ENCODE data around the gene COPE.
A peak's percentile ranks its signal among the peaks of the same experiment; 100 is the strongest.

COPE gene

DNA sequence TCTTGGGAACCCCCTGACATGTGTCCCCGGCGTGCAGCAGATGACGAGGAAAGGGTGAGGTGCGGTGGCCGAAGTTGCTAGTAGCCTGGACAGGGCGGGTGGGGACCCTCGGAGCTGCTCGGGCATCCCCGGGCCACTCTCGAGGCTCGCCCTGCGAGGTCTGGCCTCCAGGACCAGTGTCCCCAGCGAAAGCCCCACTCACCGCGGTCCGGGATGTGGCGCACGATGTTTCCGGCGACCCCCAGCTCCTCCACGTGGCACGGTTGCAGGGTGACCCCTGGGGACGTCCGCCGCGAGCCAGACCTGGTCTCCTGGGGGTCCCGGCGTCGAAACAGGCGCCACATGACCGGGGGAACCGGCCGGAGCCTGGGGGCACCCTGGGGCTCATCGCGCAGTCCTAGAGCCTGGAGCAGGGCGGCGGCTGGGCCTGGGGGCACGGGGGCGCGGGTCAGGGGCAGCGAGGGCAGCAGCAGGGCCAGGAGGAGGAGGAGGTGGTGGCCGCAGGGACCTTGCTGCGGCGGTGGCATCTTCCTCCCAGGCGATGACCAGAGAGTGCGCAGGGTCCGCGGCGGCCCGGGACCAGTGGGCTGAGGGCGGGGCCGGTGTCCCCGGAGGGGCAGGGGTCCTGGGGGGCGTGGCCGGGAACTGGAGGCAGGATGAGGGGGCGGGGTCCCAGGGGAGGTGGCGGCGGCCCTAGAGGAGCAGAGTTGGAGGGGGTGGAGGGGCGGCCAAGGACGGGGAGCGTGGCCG, 49.2 kb downstream of the COPE start:
- DNase-seq (ENCODE audit: extremely low spot score, insufficient read length, low read depth) = no peak
- no peak for FAIRE-seq

DNA sequence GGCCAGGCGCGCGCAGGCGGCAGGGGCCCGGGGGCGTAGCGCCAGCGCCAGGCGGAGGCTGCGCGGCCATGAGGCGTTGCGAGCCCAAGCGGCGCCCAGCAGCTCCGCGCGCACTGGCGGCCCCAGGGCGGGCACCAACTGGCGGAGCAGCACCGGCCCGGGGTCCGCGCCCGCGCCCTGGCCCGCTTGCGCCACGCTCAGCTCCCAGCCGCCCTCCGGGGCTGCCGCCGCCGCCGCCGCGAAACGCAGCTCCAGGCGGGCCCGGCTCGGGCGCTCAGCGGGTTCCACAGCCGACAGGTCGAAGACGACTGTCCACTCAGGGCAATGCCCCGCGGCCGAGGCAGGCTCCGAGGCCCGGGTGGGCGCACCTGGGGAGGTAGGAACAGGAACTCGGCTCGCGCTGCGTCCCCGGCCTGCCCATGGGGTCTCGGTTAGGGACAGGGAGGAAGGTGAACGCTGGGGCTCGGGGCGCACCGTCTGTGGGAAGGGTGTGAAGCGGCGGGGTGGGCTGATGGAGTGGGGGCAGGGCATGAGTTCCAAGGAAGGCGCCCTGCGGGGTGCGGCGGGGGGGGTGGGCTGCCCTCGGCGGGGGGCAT, 50.1 kb downstream of the COPE start:
- no peak for FAIRE-seq

DNA sequence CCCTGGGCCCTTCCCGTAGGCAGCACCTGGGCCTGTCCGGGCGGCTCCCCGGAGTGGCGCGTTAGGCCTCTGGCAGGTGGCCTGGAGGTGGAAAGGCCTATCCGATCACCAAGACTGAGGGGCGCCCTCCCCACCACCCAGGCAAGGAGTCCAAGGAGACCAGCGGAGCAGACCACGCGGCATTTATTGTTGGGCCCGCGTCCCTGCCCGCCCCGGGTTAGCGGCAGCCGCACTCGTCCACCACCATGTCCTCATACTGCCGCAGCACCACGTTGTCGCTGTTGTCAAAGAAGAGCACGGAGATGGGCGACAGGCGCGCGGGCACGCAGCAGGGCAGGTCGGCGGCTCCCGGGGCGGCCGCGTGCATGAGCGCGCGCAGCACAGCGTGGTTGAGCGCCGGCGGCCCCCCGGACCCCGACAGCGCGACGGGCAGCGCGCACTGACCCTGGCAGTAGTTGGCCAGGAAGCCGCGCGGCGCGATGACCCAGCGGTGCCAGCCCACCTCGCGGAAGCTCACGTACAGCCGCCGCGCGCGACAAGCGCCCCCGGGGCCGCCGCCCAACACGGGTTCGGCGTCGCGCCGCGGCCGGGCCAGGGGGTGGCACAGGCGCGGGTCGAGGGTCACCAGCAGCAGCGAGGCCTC, 50.7 kb downstream of the COPE start:
- DNase-seq (ENCODE audit: extremely low spot score, insufficient read length, low read depth) (no peak), FAIRE-seq (no peak)

More for the DNA sequence above, 50.1 kb downstream of the COPE start:
- DNase-seq (ENCODE audit: extremely low spot score, insufficient read length, low read depth) = no peak

DNA sequence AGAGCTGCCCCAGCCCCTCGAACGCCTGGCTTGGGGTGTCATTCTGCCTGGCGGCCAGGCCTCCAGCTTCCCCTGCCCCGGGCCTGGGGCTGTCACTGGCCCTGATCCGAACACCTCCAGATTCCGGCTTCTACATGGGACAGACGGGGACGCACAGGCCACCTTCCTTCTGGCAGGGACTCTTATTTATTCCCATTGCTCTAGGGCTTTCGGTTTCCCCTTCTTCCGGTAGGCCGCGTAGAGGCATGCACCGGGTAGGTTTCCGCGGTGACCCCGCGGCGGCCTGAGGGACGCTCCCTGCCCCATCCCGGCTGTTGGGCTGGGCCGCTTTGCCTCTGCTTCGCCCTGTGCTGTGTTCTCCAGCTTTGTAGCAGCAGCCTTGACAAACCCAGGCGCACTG, 51.4 kb downstream of the COPE start:
- FAIRE-seq (no peak), DNase-seq (ENCODE audit: extremely low spot score, insufficient read length, low read depth) (no peak)

DNA sequence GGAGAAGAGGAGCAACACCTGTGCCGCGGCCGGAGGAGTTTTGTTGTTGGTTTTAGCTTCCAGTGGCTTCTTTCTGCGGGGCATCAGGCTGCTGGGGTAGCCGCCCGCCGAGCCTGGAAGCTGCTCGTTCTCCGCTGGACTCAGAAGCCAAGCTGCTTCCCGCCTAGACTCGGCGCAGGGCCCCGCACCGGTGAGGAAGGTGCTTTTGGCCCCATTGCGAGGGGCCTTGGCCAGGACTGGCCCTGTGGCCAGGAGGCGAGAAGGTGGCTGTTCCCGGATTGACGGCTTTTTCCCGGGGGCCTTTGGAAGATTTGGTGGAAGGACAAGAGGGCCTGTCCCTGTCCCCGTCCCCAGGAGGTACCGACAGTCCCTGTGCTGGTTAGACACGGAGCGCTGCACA, 52.0 kb downstream of the COPE start:
- DNase-seq (ENCODE audit: extremely low spot score, insufficient read length, low read depth) (no peak), FAIRE-seq (no peak)

DNA sequence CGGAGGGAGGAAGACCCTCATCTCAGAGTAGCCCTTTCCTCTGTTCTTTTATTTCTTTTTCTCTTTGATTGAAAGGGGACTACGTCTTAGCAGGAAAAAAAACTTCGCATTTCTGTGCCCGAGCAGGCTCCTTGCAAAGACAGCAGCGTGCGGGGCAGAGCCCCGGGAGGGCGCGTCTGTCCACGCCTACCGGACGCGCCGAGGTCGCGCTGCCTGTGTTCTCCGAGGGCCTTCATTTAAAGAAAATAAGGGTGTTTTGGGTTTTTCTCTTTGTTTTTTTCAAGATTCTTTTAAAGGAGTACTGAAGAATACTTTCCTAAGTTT, 52.4 kb downstream of the COPE start:
- no peak for FAIRE-seq

DNA sequence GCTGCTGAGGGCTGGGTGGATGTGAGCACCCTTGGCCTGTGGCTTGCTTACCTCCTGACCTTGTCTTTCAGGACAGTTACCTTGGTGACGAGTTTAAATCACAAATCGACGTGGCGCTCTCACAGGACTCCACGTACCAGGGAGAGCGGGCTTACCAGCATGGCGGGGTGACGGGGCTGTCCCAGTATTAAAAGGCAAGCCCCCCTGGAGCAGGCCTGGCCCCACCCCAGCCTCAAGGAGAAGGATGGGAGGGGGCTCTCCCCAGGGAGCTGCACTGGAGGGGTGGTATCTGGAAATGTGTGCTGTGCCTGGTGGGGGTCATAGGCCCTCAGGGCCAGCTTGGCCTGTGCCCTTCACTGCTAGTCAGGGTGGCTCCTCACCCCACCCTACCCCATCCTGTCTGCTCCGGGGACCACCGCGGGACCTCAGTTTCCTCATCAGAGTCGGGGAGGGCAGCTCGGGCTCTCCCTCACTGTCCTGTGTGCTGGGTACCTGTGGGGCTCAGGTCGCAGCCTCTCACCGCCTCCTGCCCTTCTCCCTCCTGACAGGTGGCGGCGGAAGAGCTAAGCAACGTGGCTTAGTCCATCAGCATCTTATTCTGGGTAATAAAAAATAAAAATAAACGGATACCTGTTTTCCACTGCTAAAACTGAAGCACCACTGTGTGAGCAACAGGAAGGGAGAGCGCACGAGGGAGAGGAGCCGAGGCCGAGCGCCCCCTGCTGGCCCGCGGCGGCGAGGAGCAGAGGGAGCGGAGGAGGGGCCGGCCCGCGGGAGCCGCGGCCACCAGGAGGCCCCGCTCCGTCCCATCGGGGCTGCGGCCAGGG, 53.0 kb downstream of the COPE start:
- DNase-seq (ENCODE audit: extremely low spot score, insufficient read length, low read depth) = peak; percentile 82
- peak; percentile 59 for FAIRE-seq

More for the DNA sequence above, 52.4 kb downstream of the COPE start:
- DNase-seq (ENCODE audit: extremely low spot score, insufficient read length, low read depth) = no peak

DNA sequence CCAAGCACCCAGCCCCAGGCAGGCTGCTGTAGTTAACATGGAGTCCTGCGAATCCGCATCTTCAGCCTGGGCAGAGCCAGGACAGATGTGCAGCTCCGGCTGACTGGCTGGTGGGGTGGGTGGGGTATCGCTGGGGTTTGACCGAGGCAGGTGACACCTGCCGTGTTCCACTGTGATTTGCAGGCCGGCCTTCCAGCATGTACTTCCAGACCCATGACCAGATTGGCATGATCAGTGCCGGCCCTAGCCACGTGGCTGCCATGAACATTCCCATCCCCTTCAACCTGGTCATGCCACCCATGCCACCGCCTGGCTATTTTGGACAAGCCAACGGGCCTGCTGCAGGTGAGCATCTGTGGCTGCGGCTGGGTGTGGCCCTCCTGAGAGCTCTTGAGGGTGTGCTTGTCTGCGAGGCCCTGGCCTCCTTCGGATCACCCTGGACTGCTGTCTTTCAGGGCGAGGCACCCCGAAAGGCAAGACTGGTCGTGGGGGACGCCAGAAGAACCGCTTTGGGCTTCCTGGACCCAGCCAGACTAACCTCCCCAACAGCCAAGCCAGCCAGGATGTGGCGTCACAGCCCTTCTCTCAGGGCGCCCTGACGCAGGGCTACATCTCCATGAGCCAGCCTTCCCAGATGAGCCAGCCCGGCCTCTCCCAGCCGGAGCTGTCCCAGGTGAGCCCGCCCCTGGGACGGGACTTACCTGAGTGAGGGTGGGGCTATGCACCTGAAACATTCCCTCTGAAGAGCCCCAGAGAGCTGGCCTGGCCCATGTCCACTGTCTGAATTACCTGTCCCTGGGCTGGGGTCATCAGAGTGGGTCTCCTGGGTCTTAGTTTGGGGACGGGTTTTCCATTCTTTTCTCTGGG, 53.8 kb downstream of the COPE start:
- DNase-seq (ENCODE audit: extremely low spot score, insufficient read length, low read depth) (no peak), FAIRE-seq (no peak)

DNA sequence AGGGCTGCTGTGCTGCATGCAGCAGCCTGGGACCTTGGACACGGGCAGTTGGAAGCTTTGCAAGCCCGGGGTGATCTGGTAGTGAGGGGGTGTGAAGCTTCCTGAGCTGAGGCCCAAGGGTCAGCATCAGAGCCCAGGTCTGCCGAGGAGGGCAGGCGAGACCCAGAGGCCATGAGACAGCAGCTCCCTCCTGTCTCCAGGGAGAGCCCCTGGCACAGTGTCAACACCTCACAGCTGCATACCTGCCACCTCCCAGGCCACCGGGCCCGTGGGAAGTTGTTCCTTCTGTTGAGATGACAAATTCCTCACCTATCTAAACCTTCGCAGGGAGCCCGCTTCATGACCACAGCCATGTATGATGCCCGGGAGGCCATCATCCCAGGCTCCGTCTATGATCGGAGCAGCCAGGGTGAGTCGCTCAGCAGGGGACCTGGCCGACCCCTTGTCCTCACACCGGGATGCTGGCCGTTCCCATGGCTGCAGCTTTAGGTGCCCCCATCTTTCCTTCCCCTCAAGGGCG, 55.3 kb downstream of the COPE start:
- no peak for FAIRE-seq
- DNase-seq (ENCODE audit: extremely low spot score, insufficient read length, low read depth) = no peak

DNA sequence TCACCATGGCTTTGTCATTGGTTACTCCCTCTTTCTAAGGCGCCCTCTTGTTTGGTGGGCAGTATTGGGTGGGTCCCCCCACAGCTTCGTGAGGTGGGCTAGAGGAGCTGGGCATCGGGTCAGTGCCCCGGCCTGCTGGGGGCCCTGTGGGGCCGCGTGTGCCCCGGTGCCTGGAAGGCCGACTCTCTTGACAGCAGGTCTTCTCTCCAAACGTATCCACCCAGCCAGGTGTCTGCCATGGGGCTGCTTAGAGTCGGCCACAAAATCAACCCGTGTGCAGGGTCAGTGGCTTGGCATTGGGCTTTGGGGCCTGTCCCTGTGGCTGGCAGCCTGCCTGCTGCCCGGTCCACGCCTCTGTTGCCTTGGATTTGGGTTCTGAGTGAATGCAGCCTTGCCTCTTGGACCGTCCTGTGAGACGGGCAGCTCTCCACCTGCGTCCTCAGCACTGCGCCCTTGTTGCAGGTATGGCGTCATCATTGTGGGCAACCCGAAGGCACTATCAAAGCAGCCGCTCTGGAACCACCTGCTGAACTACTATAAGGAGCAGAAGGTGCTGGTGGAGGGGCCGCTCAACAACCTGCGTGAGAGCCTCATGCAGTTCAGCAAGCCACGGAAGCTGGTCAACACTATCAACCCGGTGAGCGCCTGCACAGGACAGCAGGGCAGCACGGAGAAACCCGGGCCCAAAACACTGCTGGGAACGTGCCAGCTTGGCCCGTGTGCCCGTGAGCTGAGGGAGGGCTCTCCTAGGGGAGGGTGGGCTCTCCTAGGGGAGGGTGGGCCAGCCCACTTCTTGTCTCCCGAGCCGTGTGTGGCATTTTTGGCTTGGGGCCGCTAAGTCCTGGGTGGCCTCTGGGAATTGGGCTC, 56.0 kb downstream of the COPE start:
- no peak for DNase-seq (ENCODE audit: extremely low spot score, insufficient read length, low read depth)
- no peak for FAIRE-seq

DNA sequence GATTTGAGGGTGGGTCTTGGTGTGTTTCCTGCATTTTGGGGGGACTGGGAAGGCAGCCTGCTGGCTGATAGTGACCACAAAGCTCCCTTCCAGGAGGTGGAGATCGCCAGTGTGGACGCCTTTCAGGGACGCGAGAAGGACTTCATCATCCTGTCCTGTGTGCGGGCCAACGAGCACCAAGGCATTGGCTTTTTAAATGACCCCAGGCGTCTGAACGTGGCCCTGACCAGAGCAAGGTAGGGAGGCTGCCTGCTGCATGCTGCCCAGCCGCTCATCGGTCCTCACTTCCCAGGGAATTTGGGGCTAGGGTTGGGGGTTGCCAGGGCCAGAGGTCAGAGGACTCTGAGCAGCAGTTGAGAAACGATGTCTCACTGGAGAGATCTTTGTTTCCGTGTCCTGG, 57.3 kb downstream of the COPE start:
- no peak for DNase-seq (ENCODE audit: extremely low spot score, insufficient read length, low read depth)
- no peak for FAIRE-seq

DNA sequence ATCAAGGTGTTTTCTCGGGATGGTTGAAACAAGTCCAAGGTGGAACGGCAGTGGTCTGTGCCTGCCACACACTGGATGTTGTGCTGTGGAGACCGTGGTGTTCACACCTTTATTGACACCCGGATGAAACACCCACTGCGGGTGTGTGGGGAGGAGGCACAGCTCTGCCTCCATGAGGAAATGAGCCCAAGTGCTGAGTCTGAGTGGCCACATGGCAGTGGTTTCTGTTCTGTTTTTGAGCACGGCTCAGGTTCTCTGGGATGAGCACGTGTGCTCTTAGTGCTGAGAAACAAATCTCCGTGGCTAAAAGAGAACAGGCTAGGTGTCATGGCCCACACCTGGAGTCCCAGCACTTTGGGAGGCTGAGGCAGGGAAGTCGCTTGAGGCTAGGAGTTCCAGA, 58.0 kb downstream of the COPE start:
- DNase-seq (ENCODE audit: extremely low spot score, insufficient read length, low read depth) (no peak), FAIRE-seq (peak; percentile 86)

DNA sequence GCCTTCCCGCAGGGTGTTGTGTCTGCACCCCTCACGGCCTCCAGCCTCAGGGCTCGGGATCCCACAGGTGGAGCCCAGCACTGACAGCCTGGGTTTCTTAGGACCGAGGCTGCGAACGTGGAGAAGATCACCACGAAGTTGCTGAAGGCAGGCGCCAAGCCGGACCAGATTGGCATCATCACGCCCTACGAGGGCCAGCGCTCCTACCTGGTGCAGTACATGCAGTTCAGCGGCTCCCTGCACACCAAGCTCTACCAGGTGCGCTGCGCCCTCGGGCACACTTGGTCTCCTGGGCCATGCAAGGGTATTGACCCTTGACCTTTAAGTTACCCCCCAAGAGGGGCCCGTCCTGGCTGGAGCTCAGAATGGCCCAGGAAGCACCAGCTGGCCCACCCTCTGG, 58.5 kb downstream of the COPE start:
- FAIRE-seq (no peak), DNase-seq (ENCODE audit: extremely low spot score, insufficient read length, low read depth) (no peak)

DNA sequence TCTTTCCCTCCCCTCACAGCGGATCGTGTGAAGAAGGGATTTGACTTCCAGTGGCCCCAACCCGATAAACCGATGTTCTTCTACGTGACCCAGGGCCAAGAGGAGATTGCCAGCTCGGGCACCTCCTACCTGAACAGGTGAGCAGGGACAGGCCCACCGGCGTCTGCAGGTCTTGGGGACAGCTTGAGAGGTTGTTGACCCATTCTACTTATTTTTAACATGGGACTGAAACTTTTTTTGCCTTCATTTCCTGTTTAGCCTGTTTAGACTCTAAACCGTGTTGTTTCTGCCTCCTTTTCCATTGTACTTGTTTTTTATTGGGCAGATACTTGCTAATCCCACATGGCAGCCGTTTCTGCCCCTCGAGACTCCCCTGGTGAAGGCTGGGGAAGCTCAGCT, 58.9 kb downstream of the COPE start:
- DNase-seq (ENCODE audit: extremely low spot score, insufficient read length, low read depth) (no peak), FAIRE-seq (no peak)

DNA sequence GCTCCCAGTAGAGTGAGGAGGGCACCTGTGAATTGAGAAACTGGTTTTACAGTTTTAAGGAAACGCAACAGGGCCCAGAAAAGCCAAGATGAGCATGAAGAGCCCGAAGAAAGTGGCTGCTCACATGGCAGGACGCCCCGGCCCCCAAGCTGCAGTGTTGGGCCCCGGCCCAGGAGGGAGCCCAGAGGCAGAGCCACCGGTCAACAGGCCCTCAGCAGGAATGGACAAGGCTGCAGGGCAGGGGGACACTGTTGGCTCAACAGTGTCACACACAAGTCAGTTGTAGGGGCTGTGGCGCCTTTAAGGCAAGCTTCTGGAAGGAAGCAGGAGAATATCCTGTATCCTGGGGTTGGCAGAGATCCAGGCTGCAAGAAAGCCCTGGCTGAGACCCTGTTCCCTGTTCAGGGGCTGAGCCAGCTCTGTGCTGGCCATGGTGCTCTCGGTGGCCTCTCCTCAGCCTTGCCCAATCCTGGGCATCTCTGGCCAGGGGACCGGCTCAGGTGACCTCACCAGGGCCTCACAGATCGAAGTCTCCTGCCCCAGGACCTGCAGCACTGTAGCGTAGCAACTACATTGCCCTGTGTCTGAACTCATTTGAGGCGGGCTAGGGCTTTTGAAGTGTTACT, 59.4 kb downstream of the COPE start:
- FAIRE-seq (no peak), DNase-seq (ENCODE audit: extremely low spot score, insufficient read length, low read depth) (no peak)

DNA sequence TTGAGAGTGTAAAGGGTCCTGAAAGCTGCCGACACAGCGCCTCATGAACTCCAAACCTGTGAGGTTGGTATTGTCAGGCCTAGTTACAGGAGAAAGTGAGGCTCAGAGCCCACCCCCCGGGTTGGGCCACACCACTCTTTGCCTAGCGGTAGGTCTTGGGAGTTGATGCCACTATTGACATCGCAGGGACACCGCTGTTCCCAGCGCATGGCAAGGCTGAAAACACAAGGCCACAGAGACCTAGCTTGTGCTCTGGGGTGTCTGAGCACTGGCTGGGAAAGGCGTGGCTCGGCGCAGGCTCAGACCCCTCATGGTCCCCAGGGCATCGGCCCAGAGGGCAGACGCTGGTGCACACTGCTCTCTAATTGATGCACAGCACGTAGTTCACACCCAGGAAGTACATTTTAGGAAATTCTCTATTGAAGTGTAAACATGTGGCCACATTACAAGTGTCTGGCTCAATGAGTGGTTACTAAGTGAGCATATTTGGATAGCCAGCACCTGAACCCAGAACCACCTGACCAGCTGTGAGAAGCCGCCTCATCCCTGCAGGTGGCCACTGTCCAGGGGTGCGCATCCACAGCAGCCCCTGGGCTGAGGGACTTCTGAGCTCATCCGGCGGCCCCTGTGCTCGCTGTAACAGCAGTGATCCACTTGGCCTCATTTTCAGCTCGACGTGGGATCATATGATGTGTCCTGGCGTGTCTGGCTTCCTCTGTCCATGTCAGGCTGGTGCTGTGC, 60.1 kb downstream of the COPE start:
- FAIRE-seq (no peak), DNase-seq (ENCODE audit: extremely low spot score, insufficient read length, low read depth) (no peak)

DNA sequence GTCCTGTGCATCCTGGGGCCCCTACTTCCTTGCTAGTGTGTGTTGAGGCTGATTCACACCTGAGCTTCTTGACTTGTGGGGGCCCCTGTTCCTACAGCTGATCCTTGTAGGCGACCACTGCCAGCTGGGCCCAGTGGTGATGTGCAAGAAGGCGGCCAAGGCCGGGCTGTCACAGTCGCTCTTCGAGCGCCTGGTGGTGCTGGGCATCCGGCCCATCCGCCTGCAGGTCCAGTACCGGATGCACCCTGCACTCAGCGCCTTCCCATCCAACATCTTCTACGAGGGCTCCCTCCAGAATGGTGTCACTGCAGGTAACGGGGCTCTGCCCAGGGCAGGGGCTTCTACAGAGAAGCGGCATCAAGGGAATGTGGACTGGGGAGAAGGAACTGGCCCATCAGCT, 62.0 kb downstream of the COPE start:
- DNase-seq (ENCODE audit: extremely low spot score, insufficient read length, low read depth) = no peak
- no peak for FAIRE-seq

All from GM18507 (cell line).